ENCODE measurements around the gene TST.
"Not testable (repeated sequence)": the region's sequence is repeated elsewhere in the genome, so short reads cannot be mapped to it uniquely, and the experiment has no call there.

TST gene

DNA sequence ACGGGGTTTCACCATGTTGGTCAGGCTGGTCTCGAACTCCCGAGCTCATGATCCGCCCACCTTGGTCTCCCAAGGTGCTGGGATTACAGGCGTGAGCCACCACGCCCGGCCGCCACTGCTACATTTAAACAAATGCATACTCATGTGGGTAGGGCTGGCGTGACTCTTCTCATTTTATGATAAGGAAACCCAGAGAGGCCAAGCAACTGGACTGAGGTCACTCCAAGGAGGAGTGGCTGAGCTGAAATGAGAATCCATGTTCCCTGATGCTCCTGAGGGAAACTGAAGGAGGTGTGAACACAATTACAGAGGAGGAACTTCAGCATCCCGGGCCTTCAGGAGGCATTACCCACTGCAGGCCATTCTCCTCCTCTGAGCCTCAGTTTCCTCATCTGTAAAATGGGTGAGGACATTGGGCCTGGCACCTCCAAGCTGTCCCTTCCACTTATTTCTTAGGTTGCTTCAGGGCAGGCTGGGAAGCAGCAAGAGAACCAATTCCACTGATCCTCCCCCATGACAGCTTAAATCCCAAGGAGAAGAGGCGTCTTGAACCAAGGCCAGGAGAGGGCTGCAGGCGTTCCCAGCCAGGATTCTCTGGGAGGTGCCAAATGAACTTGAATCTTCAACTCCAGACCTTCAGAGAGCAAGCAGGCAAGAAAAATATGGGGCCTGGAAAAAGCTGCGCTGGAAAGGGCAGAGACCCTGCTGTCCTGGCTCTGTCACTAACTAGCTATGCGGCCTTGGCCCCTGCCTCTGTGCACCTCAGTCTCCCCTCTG lies 2.9 kb downstream of the TST start:
- no peak for DNase-seq (ENCODE audit: extremely low read depth in 1 of 2, low read depth in 1 of 2)

DNA sequence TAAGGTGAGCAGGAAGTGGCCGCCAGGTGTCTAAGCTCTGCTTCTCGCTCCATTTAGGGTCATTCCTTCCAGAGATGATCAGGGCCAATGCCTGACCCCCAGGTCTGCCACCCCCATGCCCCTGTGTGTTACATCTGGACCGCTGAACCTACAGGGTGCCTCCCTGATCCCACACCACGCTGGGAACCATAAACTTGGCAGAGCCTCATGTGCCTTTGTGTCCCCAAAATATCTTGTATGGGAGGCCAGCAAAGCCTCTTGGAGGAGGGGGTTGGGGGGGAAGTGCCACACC lies 3.7 kb downstream of the TST start:
- DNase-seq (ENCODE audit: extremely low read depth in 1 of 2, low read depth in 1 of 2): no peak

DNA sequence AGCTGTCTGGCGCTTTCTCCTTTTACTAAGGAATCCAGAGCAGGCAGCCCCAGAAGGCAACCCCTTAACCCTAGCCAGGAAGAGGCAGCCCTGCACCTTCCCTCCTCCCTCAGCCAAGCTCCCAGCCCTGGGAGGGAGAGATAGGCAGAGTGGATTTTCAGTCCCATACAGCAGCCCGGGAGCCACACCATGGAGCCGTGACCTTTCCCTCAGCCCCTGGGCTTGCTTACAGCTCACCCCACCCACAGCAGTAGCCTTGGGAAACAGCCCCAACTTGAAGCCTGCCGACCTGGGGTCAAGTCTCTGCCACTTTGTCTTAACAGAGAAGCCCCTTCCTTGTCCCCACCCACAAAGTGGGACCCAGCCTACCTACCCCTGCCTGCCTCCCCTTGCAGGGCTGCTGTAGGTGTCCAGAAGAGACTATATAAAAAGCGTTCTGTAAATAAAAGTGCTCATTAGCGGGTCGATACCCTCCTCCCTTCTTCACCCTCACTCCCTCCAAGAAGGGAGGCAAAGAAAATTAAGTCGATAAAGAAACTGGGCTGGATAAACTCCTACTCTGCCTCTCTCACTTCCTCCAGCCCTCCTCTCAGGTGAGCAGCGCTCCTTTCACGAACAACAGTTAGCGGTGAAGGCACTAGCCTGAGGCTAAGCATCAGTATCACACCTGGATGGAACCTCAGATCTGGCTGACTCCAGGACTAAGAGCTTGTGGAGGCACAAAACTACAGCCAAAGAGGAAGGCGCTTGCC lies 4.2 kb downstream of the TST start:
- no peak for DNase-seq (ENCODE audit: extremely low read depth in 1 of 2, low read depth in 1 of 2)

DNA sequence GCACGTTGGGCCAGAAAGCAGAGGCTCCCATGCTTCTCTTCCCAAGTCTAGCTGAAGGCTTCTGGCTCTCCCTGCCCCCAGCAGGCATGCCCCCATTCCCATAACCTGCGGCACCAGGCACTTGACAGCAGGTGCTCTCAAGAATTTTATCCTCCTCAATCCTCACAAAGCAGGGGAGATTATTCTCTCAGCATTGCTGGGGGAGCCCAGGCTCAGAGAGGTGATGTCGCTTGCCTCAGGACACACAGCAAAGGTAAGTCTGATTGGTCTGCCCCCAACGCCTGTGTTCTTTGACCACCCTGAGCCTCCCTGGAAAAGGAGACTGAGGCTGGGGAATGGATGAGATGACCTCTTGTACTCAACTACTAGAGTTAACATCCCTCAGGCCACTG lies 4.8 kb downstream of the TST start:
- no peak for DNase-seq (ENCODE audit: extremely low read depth in 1 of 2, low read depth in 1 of 2)

DNA sequence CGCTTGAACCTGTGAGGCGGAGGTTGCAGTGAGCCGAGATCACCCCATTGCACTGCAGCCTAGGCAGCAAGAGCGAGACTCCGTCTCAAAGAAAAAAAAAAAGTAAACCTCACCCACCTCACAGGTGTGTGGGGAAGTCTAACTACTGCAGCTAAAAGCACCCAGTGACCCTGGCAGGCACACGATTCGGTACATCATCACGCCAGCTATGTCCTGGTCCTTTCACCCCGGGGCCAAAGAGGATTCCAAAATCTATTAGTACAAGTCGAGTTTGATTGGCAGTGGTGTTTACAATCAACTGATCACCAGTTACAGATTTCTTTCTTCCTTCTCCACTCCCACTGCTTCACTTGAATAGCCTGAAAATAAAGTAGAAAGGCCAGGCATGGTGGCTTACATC lies 6.3 kb downstream of the TST start:
- DNase-seq (ENCODE audit: extremely low read depth in 1 of 2, low read depth in 1 of 2): no peak

DNA sequence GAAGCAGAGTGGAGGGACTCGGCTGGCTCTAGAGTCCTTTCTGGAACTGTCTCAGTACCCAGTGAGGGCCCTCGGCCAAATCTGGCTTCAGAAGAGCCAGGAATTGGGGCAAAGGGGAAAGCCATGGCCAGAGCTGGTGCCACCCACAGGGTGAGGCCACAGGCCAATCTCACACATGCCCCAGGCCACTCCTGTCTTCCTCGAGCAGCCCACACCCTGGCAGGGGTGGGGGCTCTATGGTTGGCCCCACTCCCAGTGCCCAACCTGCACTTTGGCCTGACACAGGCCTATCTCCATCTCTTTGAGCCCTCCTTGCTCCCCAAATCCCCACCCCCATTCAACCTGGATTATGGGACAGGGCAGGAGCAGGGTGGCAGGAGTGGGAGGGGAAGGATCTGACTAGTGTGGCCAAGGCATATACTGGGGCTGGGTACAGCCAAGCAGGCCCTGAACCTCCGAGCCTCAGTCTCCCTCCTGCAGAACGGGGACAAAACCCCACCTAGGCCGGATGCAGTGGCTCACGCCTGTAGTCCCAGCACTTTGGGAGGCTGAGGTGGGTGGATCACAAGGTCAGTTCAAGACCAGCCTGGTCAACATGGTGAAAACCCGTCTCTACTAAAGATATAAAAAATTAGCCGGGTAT lies 6.9 kb downstream of the TST start:
- DNase-seq (ENCODE audit: extremely low read depth in 1 of 2, low read depth in 1 of 2): no peak

DNA sequence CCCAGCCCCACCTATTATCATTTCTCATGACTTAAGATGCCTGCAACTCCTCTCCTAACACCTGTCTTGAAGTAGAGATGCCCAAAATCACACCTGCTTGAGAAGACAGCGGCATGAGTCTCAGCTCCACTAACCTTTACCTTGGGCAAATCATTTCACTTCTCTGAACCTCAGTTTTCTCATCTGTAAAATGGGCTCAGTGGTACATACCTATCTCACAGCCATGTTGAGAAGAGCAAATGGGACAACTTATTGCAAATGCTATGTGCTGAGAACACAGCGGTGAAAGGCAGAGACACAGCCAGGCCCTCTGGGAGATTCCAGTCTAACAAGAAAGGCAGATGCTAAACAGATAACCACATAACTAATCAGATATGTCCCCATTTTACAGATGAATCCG lies 7.8 kb downstream of the TST start:
- no peak for DNase-seq (ENCODE audit: extremely low read depth in 1 of 2, low read depth in 1 of 2)

DNA sequence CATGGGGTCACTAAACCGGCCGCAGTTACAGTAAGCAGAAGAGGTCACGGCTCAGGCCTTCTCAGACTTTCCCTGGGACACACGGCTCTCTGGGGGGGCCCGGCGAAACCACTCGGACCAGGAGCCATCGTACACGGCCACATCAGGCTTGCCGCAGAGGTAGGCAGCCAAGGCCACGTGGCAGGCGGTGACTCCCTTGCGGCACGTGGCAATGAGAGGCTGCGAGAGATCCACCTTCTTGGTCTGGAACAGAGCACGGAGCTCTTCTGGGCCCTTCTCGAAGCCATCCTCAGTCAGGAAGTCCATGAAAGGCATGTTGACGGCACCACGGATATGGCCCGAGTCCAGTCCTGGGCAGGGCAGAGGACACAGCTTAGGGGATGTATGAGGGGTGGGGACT lies 8.3 kb downstream of the TST start:
- DNase-seq (ENCODE audit: extremely low read depth in 1 of 2, low read depth in 1 of 2): no peak

DNA sequence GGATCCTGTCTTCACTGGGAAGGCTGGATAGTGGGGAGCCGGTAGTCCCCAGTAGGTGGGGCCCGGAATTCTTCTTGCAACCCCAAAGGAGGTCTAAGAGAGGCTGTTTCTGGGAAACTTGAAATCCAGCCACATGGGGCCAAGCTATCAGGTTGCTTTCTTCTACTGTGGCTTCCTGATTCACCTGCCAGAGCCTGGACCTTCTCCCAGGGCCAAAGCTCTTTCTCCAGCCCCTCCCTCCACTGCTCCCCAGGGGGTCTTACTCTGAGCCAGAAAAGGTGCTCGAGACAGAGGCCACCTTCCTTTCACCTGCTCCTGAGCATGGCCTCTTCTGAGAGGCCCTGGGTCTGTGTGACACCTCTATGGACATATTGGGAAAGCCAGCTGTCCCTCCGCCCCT lies 9.1 kb downstream of the TST start:
- DNase-seq (ENCODE audit: extremely low read depth in 1 of 2, low read depth in 1 of 2): no peak

DNA sequence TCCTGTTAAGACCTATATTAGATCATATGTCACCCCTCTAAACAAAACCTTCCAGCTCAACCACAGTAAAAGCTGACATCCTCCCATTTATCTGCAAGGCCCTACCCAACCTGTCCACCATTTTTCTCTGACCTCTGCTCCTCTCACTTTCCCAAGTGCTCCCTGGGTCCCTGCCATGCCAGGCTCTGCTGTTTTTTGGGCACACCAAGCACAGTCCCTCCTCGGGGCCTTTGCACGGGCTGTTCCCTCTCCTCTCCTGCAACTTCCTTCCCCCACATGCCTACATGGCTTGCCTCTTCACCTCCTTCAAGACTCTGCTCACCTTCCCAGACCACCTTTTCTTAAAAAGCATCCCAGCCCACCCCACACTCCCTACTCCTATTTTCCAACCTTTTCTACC lies 9.8 kb downstream of the TST start:
- no peak for DNase-seq (ENCODE audit: extremely low read depth in 1 of 2, low read depth in 1 of 2)

DNA sequence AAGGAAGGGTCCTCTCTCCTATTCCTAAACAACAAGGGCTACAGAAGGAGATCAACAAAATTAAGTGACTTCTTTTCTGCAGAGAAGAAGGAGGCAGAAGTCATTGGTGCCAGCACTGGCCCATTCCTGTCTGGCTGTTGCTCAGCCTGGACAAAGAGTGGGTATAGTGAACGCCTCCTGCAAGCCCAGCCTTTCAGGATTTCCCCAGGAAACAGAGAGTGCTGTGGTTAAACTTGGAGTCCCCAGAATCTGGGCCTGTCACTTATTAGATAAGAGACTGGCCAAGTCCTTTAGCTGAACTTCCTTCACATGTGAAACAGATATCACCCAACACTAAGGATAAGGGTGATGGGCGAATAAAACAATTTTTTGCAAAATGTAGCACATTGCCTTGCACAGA lies 10.9 kb downstream of the TST start:
- no peak for DNase-seq (ENCODE audit: extremely low read depth in 1 of 2, low read depth in 1 of 2)

DNA sequence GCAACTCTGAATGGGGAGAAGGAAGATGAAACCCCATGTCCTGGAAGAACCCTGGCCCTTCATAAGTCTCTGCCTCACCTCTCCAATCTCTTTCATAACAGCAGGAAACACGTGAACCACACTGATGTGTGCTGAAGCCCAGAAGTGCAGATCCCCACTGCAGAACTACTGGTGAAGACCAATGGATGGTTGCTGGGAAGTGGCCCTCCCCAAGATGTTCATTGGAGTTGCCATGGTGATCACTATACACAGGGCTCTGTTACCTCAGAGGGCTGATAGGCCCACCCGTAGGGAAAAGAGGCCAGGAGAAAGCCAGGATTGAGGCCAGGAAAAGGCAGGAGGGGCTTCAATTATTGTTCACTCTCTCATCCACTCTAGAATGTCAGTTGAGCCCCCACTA lies 11.6 kb downstream of the TST start:
- DNase-seq (ENCODE audit: extremely low read depth in 1 of 2, low read depth in 1 of 2): no peak

DNA sequence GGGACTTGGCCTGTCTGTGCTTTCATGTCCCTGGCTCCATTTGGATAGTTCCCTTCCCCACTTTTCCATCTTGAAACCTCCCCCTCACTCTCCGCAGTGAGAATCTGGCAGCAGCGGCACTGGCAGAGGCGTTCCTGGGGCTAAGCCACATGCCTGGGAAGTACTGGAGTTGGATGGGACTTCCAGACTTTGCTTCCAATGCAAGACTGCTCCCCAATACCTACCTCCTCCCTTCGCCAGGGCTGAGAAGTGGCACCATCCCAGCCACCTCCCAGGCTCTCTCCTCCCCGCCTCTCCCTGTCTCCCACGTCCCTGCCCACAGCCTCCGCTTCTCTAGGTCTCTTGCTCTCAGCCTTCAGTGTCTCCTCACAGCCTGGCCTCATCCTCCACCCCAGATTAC lies 16.6 kb downstream of the TST start:
- DNase-seq (ENCODE audit: extremely low read depth in 1 of 2, low read depth in 1 of 2): no peak

DNA sequence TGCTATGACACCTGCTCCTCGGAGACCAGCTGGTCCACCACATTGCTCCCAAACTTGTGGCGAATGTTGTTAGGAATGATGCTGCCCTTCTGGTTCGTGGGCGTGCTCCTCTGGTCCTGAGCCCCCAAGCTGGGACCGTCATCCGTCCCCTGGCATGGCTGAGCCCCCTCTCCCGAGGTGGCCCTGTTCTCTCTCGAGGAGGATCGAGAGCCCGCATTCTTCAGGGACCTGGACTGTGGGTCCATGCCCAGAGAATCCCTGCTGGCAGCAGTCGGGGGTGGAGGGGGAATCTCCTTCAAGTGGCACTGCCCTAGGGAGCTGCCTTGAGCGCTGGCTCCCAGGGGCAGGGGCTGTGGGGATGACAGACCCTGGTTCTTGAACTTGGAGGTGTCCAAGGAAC lies 17.4 kb downstream of the TST start:
- no peak for DNase-seq (ENCODE audit: extremely low read depth in 1 of 2, low read depth in 1 of 2)

DNA sequence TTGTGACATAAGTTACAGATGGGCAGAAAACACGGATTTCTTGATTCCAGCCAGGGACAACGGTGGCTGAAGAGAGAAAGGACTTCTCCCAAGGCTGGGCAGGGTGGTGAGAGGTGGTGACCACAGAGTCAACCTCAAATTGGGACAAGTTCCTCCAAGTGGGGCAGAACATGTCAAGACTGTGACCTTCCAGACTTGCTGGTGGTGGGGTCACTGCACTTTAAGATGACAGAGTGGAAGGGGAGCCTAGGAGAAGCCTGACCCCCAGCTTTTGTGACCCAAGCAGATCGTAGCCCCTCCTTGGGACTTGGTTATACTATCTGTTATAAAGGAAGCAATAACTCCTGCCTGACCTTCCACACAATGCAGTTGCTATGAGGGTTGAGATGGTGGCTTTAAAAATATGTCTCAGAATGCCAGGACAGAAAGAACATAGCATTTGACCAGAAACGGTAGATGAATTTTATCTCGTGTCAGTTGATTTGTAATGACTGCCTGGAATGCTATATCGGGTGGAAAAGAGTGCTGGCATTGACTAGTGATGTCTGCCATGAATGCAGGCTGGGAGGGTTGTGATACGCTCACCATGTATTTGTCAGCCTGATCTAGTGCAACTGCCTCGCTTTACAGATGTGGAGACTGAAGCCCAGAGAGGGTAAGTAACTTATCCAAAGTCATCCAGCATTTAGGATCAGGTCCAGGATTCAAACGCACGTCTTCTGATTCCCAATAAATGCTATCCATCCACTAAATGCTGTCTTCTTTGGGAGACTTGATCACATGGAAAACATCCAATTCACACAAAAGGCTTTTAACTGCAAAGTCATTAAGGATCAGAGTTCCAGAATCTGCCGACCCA lies 18.3 kb downstream of the TST start:
- DNase-seq (ENCODE audit: extremely low read depth in 1 of 2, low read depth in 1 of 2): no peak

DNA sequence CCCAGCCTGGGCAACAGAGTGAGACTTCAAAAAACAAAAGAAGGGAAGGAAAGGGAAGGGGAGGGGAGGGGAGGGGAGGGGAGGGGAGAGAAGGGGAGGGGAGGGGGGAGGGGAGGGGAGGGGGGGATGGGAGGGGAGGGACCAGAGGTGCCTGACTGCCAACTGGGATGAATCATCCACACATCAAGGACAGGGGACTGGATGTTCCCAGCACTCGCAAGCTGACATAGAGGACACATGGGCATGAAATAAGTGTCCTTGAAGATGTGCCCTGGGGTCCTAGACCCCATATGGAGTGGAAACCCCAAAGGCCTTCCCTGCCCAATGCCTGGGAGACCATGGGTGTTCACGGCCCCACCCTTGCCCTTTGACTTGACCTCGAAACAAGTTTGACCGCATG lies 19.8 kb downstream of the TST start:
- no peak for DNase-seq (ENCODE audit: extremely low read depth in 1 of 2, low read depth in 1 of 2)

DNA sequence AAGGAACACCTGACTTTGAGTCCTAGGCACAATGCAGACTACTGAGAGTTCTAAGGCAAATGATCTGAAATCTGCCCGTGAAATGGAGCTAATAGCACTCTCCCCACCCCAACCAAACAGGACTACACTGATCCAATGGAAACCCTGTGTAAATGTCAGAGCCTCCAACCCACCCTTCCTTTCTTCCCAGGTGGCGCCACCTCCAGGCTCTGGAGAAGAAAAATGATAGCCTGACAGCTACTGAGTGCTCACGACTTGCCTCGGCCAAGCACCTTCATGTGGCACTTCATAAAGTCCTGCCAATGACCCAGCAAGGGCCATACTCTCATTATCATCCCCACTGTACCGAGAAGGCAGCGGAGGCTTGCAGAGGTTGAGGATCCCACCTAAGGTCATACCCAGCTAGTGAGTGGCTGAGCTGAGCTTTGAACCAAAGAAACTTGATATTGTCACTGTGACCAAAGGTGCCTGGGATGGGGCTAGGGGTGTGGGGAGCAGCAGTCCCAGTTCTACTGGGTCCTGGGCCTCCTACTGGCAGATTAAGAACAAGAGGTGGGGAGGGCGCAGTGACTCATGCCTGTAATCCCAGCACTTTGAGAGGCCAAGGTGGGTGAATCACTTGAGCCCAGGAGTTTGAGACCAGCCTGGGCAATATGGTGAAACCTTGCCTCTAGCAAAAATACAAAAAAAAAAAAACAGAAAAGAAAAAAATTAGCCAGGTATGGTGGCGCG lies 20.5 kb downstream of the TST start:
- no peak for DNase-seq (ENCODE audit: extremely low read depth in 1 of 2, low read depth in 1 of 2)

DNA sequence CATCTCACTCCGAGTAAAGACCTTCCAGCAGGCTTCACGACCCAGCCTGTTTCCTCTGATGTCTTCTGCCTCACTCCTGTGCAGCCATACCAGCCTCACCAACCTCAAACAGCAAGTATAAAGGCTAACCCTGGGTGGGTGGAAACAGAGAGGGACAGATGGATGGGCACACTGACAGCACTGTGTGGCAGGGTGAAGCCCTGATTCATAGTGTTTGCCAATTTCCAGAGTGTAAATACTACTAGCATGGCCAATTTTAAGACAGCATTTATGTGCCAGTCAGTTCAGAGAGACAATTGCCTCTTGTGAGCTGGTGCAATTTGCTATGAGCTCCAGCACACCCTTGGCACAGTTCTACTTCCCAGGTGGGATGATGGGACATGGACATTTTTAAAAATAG lies 21.5 kb downstream of the TST start:
- DNase-seq (ENCODE audit: extremely low read depth in 1 of 2, low read depth in 1 of 2): no peak

DNA sequence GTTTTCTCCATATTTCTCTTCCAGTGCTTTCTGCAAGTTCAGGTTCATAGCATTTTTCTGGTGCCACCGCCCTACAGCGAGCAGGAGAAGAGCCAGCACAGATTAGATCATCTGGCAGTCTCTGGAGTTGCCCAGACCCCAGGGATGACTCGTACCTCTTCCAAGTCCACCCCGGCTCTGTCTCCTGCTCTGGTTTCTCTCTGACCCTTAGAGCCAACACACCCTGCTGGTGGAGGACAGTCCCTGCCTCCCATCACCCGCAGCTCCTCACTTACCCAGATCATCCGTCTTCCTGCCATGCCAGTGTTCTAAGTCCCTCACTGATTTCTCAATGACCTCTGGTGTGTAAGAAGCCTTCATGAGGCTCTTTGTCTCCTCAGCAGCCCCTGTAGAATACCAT lies 28.0 kb downstream of the TST start:
- DNase-seq (ENCODE audit: extremely low read depth in 1 of 2, low read depth in 1 of 2): no peak

DNA sequence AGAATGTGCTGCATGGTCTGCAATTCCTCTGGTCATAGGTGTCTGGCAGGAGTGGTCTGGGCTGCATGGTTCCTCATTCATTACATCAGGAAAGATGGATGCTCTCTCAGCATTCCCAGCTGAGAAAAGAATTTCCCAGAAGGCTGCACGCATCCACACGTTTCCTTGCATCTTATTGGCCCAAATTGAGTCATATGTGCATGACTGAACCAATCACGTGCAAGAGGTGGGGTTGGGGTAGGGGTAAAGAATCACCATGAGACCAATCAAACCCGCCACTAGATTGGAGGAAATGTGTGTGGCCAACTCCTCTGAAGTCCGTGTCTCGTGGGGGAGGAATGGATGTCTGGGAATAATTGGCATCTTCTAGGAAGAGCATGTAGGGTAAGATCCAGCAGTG lies 28.8 kb downstream of the TST start:
- no peak for DNase-seq (ENCODE audit: extremely low read depth in 1 of 2, low read depth in 1 of 2)

DNA sequence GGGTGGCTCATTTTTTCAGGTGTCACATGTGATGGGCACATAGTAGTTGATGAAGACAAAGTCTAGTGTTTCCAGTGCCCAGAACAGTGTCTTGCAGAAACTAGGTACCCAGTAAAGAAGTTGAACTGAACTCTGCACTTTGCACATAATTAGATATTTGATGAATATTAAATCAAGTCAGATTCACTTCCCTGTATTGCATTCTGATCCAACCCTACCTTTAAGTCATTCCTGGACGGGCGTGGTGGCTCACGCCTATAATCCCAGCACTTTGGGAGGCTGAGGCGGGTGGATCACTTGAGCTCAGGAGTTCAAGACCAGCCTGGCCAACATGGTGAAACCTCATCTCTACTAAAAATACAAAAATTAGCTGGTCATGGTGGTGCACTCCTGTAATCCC lies 30.2 kb downstream of the TST start:
- not testable (repeated sequence) for DNase-seq (ENCODE audit: extremely low read depth in 1 of 2, low read depth in 1 of 2)

All from stimulated activated CD8-positive, alpha-beta memory T cell treated with anti-CD3 and anti-CD28 coated beads, Interleukin-7, amount 100 ng/mL, for 48 hours (primary cell).